ENCODE results near the gene PILRA. TPM values are rescaled to one million over a fixed set of nuclear protein-coding genes. Genes with fewer than 3 reads are reported as not detected.

The PILRA gene
- polyA plus RNA-seq, 1 donor: 12.6 TPM

GRCh38 chr7:100407285-100408180 lies 34.2 kb downstream of the PILRA start:
- peak; percentile 63 for DNase-seq

- no peak for DNase-seq
Measured at GRCh38 chr7:100411101-100411500, 37.8 kb downstream of the PILRA start.

DNA sequence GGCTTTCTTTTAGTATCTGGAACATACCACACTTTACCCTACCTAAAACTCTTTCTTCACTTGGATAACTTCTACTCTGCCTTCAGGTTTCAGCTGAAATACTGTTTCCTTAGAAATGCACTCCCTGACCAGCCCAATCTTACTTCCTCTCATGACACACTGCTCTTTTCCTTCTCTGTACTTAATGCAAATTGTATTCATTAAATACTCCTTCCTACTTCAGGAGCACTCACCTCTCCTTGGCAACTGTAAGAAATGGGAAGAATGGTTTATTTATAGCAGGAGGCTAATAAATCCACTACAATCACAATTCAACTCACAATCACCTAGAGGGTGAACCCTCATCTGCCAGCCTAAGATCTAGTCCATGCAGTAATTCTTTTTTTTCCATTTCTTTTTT lies 40.1 kb downstream of the PILRA start:
- DNase-seq: no peak

GRCh38 chr7:100413889-100414288 lies 40.6 kb downstream of the PILRA start:
- no peak for DNase-seq

GRCh38 chr7:100415448-100415847 lies 42.2 kb downstream of the PILRA start:
- no peak for DNase-seq

DNA sequence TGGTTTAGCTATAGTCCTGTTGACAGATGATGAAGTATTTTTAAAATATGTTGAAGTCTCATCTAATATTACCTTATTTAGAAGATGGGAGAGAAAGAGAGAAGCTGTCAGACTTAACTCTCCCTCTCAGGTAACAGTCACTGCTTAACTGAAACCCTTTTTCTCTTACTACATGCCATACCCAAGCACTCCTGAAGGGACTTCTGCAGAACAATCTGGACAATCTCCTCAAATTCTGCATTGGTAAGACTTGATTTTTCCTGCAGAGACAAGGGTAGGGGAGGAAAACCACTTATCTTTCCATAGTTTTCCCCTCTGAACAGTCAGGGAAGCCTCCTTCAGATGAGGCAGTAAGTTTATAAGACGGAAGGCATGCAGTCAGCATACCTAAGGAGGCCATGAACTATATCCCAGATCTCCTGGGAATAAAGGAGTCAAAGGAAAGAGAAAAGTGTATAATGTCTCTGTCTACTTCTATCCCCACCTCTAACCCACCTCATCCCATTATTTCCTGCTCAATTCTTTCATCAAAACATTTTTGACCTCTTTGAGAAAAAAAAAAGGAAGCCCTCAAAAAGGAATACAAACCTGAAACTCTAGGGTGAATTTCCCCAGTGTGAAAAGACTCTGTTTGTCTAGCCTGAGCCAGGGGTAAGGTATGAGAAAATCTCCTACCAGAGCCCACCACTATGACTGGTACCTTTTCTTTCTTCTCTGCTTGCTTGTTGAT lies 45.8 kb downstream of the PILRA start:
- no peak for DNase-seq

- no peak for DNase-seq
Measured at GRCh38 chr7:100419660-100420226, 46.5 kb downstream of the PILRA start.

DNA sequence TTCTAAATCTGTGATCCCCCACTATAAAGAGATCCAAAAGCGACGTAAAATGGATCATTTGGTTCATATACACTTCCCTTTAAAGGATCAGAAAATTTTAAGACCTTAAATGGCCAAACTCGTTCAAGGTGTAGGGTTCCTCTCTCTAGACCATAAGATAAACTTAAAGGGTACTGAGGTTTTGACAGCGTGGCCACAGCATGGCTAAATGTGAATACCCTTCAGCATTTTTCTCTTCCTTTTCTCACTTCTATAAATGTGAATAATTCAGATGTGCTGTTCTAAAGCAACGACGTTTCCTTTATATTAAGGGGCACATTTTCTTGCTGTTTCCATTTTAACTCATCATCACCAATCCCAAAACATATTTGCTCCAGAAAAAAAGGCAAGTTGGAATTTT lies 50.0 kb downstream of the PILRA start:
- DNase-seq: no peak

DNA sequence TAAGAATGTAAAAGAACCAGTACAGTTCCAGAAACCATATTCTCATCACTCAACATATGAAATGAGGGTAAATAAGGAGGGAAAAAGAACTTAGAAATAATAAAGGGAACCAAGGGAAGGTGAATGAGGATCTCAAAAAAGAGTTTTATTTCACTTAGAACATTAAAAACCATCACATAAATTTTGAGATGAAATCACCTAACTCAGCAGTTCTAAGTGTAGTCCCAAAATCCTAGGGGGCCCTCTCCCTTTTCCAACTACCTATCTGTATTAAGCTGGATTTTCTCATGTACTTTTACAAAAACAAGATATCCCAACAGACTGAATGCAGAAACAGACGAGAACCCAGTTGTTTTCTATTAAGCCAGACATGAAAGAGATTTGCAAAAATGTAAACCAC lies 52.1 kb downstream of the PILRA start:
- DNase-seq: no peak

DNA sequence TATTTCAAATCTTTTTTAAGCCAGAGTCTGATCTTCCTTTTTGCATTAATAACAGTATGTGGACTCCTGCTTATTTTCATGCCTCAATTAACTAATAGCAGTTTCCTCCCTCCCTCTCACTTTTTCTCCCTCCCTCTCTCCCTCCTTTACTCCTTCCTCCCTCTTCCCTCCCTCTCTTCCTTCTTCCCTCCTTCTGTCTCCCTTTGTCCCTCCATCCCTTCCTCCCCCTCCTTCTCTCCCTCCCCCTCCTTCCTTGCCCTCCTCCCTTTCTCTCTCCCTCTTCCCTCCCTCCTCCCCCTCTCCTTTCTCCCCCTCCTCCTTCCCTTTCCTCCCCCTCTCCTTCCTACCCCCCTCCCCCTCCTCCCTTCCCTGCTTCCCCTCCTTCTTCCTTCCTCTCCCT lies 53.2 kb downstream of the PILRA start:
- no peak for DNase-seq

- no peak for DNase-seq
Measured at GRCh38 chr7:100427762-100428198, 54.5 kb downstream of the PILRA start.

DNA sequence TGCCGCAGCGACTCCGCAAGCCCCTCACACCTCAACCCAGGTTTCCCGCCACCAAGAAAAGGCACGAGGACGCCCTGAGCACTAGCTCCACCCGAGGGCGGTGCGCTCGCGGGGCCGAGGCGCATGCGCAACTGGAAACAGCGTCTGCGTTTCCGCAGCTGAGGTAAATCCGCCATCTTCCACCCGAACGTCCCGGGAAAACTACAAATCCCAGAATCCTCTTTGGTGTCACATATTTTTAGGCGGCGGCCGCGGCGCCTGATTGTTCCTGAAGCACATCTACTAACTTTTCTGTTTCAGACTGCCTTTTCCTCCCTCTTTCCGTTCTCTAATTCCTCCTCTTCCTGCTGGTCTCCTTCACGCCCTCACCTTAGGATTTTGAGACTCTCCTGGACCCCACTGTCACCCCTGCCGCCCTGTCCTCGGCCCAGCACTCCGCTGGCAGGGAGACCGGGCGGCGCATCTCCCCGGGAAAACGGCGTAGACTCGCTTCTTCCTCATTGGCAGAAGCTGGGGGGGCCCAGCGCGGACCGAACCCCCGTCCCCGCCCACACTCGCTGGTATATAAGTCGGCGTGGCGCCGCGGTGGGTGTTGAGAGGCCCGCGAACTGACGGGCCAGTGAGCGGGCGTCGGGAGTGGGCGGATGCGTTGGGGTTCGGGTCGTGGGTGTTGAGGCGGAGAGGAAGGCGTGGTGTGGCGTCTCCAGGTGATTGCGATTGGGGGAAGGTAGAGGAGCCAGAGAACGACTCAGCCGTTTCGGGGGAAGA lies 55.1 kb downstream of the PILRA start, which contains the start of gene ZCWPW1:
Gene ZCWPW1, minus strand, starts transcription at position 505 of the 768 bp plus-strand sequence. CDS start 8,054 bp downstream, outside the sequence.
- DNase-seq: peak; percentile 97

DNA sequence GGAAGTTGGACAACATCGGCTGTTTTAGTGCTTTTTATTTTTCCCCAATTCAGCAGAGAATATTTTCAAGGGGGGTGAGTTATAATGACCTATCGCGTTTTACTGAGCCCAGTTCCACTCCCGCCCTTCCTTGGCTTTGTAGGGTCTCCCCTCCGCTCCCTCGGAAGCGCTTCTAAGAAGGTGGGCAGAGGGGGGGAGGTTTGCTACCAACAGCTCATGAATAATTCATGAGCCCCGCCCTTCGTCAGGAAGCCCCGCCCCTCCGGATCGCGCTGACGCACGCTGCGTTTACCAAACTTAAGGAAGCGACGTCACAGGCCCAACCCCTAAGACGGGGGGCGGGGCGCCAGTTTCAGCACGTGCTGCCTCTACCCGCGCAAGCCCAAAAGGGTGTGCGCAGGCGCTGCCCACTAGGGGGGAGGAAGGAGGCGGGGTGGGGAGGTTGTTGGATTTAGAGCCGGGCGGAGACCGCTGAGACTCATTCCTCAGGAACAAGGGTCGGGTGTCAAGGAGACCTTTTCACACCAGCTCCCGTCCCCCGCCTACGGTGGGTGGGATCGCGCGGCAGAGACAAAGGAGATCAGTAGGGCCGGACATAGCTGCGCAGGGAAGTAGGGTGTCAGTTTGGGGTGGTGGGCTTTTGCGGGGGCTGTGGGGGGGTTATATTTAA lies 55.8 kb downstream of the PILRA start:
- DNase-seq: peak; percentile 100

DNA sequence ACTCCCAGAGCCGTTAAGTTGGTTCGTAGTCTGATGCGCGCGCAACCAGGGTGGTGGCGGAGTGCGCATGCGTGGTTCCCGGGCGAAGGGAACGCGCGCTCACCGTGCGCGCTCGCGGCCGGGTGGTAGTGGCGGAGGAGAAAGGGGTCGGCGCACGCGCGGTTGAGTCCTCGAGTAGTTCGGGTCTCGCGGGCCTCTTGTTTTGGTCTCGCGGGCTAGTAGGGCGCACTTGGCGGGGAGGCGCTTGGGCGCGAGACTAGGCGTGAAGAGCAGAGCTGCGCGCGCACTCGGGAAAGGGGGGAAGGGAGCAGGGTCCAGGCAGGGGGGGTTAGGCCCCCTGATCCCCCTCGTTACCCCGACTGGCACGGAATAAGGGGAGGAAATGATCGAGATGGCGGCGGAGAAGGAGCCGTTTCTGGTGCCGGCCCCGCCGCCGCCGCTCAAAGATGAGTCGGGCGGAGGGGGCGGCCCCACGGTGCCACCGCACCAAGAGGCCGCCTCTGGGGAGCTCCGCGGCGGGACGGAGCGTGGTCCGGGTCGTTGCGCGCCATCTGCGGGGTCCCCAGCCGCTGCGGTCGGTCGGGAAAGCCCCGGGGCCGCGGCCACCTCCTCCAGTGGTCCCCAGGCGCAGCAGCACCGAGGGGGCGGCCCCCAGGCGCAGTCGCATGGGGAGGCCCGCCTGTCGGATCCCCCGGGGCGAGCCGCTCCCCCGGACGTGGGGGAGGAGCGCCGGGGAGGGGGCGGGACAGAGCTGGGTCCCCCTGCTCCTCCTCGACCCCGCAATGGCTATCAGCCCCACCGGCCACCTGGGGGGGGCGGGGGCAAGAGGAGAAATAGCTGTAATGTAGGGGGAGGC lies 56.6 kb downstream of the PILRA start, which contains the start of gene MEPCE:
Gene MEPCE, plus strand, starts transcription at position 195 of the 856 bp plus-strand sequence. Its CDS starts 188 bp downstream, at position 383.
- peak; percentile 94 for DNase-seq

DNA sequence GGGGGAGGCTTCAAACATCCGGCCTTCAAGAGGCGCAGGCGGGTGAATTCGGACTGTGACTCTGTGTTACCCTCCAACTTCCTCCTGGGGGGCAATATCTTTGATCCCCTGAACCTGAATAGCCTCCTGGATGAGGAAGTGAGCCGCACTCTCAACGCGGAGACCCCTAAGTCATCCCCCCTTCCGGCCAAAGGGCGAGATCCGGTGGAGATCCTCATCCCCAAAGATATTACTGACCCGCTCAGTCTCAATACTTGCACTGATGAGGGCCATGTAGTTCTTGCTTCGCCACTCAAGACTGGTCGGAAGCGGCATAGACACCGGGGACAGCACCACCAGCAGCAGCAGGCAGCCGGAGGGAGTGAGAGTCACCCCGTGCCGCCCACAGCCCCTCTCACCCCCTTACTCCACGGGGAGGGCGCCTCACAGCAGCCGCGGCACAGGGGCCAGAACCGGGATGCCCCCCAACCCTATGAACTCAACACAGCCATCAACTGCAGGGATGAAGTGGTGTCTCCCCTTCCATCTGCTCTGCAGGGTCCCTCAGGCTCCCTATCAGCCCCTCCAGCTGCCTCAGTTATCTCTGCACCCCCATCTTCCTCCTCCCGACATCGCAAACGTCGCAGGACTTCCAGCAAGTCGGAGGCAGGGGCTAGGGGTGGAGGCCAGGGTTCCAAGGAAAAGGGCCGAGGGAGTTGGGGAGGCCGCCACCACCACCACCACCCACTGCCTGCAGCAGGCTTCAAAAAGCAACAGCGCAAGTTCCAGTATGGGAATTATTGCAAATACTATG lies 57.4 kb downstream of the PILRA start:
- DNase-seq: no peak

- DNase-seq: no peak
Measured at GRCh38 chr7:100431286-100431735, 58.0 kb downstream of the PILRA start.

DNA sequence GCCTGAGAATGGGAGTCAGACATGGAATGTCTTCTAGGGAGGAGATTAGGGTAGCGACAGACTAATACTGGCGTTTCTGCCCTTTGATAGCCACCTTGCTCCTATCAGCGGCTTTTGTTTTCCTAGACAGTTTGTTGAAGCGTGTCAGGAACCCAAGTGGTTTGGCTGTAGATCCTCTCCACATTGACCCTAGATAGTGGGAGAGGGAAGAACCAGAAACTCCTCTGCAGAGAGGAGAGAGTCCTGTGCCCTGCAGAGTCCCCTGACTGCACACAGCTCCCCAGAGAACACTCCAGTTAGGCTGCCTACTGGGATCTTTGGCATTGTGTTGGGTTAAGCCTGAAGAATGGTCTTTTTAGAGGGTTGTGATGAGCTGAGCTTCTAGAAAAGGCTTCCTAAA lies 58.8 kb downstream of the PILRA start:
- DNase-seq: no peak

DNA sequence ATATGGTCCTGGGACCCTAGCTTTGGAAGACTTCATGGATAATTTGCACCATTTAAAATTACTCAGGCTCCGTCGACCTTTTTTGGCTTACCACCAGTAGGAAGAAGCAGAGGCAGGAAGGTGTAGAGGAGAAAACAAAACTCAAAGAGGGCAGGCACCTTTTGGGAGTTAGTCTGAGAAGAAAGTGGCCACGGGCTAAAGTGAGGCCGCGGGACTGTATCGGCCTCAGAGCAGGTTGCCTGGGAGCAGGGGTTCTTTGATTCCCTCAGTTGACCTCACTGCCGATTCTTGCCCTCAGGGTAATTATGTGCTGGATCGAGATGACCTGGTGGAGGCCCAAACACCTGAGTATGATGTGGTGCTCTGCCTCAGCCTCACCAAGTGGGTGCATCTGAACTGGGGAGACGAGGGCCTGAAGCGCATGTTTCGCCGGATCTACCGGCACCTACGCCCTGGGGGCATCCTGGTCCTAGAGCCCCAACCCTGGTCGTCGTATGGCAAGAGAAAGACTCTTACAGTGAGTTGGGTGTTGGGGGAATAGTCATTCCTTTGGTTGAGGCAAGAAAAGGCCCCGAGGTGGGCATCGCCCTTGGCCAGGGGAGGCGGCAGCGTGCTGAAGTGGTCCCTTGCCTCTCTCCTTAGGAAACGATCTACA lies 59.5 kb downstream of the PILRA start:
- DNase-seq: no peak

GRCh38 chr7:100433276-100433591 lies 59.9 kb downstream of the PILRA start:
- DNase-seq: no peak

All from left kidney (tissue), 2 donors.